Right lobe of liver (tissue), 6 donors: ENCODE data around the gene WRNIP1. TPM values are rescaled to one million over a fixed set of nuclear protein-coding genes. Genes with fewer than 3 reads are reported as not detected.

Experiments
- ATAC-seq, 4 donors: fragments of 200-7000 bp; cut with Tn5 transposase; one replicate each; pipeline ENCODE4 v1.9.1; 2020; ENCODE audit warnings: mild to moderate bottlenecking in 4 of 4, moderate library complexity in 4 of 4
- DNase-seq, 3 donors: peaks; one replicate each; pipeline ENCODE4 v3.0.0-alpha.2; 2020
- H3K27ac ChIP-seq, 3 donors: fragments of 200-600 bp; one replicate each; pipeline ENCODE4 v1.8.0; 2022
- H3K27me3 ChIP-seq, 2 donors: fragments of 200-600 bp; one replicate each; pipeline ENCODE4 v1.8.0; 2022
- H3K36me3 ChIP-seq, 4 donors: fragments of 200-600 bp; sonication (generic) in 1 of 4; one replicate each; pipeline versions ENCODE4 v1.5.1 to v1.8.0; 2017 to 2022; ENCODE audit warnings: control low read depth in 1 of 4
- H3K4me1 ChIP-seq, 4 donors: fragments of 200-600 bp; sonication (generic) in 1 of 4; one replicate each; pipeline versions ENCODE4 v1.5.1 to v1.8.0; 2017 to 2022; ENCODE audit warnings: control low read depth in 1 of 4
- H3K4me3 ChIP-seq, 3 donors: fragments of 200-600 bp; one replicate each; pipeline ENCODE4 v1.8.0; 2022
- H3K9me3 ChIP-seq, 4 donors: fragments of 200-600 bp; sonication (generic) in 1 of 4; one replicate each; pipeline versions ENCODE4 v1.5.1 to v1.8.0; 2017 to 2022; ENCODE audit warnings: control low read depth in 1 of 4
- CTCF ChIP-seq, 4 donors: fragments of 200-600 bp in 3 of 4; fragments of 450-650 bp in 1 of 4; IDR thresholded peaks; one replicate each; pipeline versions ENCODE4 v1.5.1 to v1.8.0; 2016 to 2022; ENCODE audit warnings: antibody characterized with exemption in 4 of 4, mild to moderate bottlenecking in 2 of 4
- POLR2A ChIP-seq: fragments of 450-650 bp; IDR thresholded peaks from one replicate; pipeline ENCODE4 v1.6.1; 2017; ENCODE audit warnings: antibody characterized with exemption, mild to moderate bottlenecking
- WGBS: methylation state at CpG from one replicate; pipeline ENCODE4 v1.1.6; 2018; ENCODE audit warnings: low coverage, low lambda C conversion rate; ENCODE audit not compliant: insufficient coverage; ENCODE audit errors: missing lambda C conversion rate; 5-methylcytosine and 5-hydroxymethylcytosine counted together
- intact Hi-C, 2 donors: fragments of 100-400 bp; cut with DNase I; formaldehyde crosslinking; loops; one replicate each; pipeline versions ENCODE4 v1.11.2 to v1.14.1; 2022
- long read RNA-seq: library from polyadenylated mRNA; unstranded; transcript quantifications from one replicate; pipeline ENCODE4 v2.0.0, GENCODE V29; 2019
- total RNA-seq, 6 experiments: library from RNA; depleted of rRNA in 2 of 6; stranded (reverse); fragments of >200 nt in 2 of 6; fragmentation: NEBNext Ultra II Directional in 3 of 6; extraction: Animal tissue kit (Norgen Biotek cat#: 25700) in 3 of 6; gene quantifications; one replicate each; pipeline versions ENCODE4 v1.1.0 to v1.2.4, GENCODE V29; 2016 to 2023
- donor health status: DM: no; HTN: yes; CAD: no.
- donor health status: DM: no; HTN: no; CAD: no.
- donor health status: DM: no; HTN: no; CAD: no.
- donor health status: DM: no; HTN: yes; CAD: no.
- donor health status: DM: no; HTN: yes; CAD: no.

The WRNIP1 gene
- total RNA-seq = 10 to 100 TPM; 15.8 to 36.8 (median 20.7) TPM
- long read RNA-seq = 0 reads

DNA sequence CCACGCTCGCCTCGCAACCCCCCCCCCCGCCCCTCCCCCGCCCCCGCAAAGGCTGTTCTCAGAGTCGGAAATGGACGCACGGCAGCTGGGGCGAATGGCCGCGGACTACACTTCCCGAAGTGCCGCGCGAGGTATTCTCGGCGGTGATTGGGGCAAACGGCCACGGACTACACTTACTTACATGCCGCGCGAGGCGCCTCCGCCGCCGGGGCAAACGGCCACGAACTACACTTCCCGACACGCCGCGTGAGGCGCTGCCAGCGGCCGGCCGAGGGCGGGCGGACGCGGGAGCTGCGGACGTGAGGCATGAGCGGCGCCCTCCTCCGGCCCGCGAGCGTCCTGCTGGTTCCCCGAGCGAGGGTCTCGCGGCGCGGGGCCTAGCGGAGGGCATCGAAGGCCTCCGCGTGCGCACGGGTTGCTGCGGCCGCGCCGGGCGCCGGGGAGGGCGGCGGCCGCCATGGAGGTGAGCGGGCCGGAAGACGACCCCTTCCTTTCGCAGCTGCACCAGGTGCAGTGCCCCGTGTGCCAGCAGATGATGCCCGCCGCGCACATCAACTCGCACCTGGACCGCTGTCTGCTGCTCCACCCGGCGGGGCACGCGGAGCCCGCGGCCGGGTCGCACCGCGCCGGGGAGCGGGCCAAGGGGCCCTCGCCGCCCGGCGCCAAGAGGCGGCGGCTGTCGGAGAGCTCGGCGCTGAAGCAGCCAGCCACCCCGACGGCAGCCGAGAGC lies at the start of gene WRNIP1:
Gene WRNIP1 (plus strand): TSS at position 228 of the 730 bp plus-strand sequence. CDS start 230 bp downstream, at position 458.
- peaks cover 0 to 3% (median 0%) of the 10 kb centered on the region in 4 donors for H3K36me3 ChIP-seq
- H3K4me1 ChIP-seq = peaks cover 0 to 19% (median 3%) of the 10 kb centered on the region in 4 donors
- H3K27ac ChIP-seq = peak within 1 kb of the TSS; percentile 85 to 91 (median 89)
- H3K9me3 ChIP-seq = no peaks in the 10 kb centered on the region
- ATAC-seq (peak; percentile 88 to 94 (median 90)), DNase-seq (peak; percentile 99)
- TF ChIP-seq POLR2A = peak; percentile 84
- peak; percentile 55 to 65 (median 60) for TF ChIP-seq CTCF (IDR thresholded peaks at IDR 0.05)
- peak within 1 kb of the TSS; percentile 82 to 89 (median 85) for H3K4me3 ChIP-seq
- 0% methylated on average over 16 of the region's 104 CpGs for WGBS
- H3K27me3 ChIP-seq = no peaks in the 10 kb centered on the region
- intact Hi-C loops = no loop called here

- H3K9me3 ChIP-seq = no peaks in the 10 kb centered on the region
- peak overlapping the region in 1 of 3 donors; percentile 3 for H3K4me3 ChIP-seq
- intact Hi-C loops = no loop called here
- peak in 1 of 3 donors; percentile 66 for DNase-seq
- peak; percentile 78 to 93 (median 86) for ATAC-seq
- no peak overlapping the region for H3K27ac ChIP-seq
- H3K27me3 ChIP-seq = no peaks in the 10 kb centered on the region
- 43% methylated on average over 4 of the region's 5 CpGs for WGBS
- H3K36me3 ChIP-seq = no peaks in the 10 kb centered on the region
- TF ChIP-seq POLR2A = no peak
- peaks cover 0 to 7% (median 0%) of the 10 kb centered on the region in 4 donors for H3K4me1 ChIP-seq
Measured at GRCh38 chr6:2715737-2716136, 49.5 kb upstream of the WRNIP1 start.

DNA sequence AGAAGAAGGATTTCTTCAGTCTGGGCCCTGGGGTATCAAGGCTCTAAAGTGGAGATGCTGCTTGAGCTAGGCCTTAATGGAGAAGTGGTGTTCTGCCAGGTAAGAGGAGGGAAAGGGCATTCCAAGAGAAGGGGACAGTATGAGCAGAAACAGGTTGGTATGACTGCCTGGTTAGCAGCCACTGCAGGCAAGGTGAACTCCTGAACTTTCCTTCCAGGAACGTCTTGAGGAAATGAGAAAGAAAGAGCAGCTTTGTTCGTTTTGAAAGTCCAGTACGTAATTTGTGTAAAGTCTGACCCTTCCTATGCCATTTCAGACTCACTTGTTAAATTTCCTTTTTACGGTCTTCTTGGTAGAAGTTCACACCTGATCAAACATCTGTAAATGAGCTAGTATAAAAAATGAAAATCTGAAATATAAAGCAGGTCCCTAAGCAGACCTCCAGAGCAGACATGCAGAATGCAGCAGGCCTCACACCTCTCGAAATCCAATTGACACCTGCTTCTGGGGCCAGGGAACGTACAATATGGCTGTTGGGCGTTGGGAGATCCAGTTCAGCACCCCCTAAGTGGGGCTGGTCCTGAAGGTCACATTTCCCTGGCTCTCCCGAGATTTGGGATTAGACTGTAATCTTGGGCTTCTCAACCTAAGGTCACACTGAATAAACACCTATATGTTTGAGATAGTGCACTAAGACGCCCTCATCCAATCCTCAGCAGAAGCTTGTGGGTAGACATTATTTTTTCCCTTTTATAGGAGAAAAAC lies 48.1 kb upstream of the WRNIP1 start:
- no peak for ATAC-seq
- Histone ChIP-seq H3K27me3 (no peaks in the 10 kb centered on the region), H3K9me3 (no peaks in the 10 kb centered on the region), H3K4me1 (peaks cover 0 to 7% (median 0%) of the 10 kb centered on the region in 4 donors), H3K27ac (no peak overlapping the region), H3K4me3 (no peak overlapping the region), H3K36me3 (no peaks in the 10 kb centered on the region)
- WGBS = 73% methylated on average over 6 of the region's 9 CpGs
- no peak for TF ChIP-seq CTCF (IDR thresholded peaks at IDR 0.05)
- no peak for TF ChIP-seq POLR2A
- DNase-seq = no peak
- intact Hi-C loops = no loop called here

DNA sequence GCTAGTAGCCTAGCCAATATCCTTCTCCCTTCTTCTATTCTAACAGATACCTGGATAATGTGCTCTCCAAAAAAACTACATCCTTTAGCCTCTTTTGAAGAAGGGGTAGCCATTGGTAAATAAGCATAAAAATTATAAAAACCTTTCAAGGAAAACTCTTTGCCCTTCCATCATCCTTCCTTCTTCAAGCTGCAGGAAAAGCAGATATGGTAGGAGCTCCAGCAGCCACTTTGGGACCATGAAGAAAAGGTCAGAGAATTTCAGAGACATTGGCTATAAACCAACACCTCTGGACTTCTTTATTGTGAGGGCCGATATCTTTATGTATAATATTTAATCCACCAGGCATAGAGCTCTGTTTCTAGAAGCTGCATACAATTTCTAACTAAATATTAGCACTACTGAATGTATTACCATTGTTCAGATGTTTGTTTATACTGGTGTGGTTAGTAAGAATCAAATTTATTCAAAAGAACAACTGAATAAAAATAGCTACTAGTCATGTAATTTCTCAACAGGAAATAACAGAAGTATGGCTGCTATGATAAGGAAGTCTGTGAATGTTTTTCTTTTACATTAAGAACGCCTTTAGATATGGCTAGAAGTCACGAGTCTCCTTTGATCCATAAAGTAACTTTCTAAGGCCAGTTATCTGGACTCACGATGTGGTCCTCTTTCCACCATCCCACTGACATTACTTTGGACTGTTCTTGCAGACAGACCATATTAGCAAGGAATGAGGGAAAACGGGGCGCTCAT lies 46.7 kb upstream of the WRNIP1 start:
- H3K4me1 ChIP-seq = peaks cover 0 to 7% (median 0%) of the 10 kb centered on the region in 4 donors
- TF ChIP-seq POLR2A (no peak), CTCF (IDR thresholded peaks at IDR 0.05) (no peak)
- H3K4me3 ChIP-seq = no peak overlapping the region
- H3K27ac ChIP-seq = no peak overlapping the region
- no peaks in the 10 kb centered on the region for H3K27me3 ChIP-seq
- WGBS = 52% methylated on average over 6 of the region's 6 CpGs
- no peaks in the 10 kb centered on the region for H3K36me3 ChIP-seq
- no peak for ATAC-seq
- intact Hi-C loops = no loop called here
- H3K9me3 ChIP-seq = no peaks in the 10 kb centered on the region
- no peak for DNase-seq
